GM21529 (cell line): ENCODE measurements around the gene DEPDC4.
A peak's percentile ranks its signal among the peaks of the same experiment; 100 is the strongest.
"Not testable (repeated sequence)": the region's sequence is repeated elsewhere in the genome, so short reads cannot be mapped to it uniquely, and the experiment has no call there.

ENCODE experiments used
- ATAC-seq: cut with Tn5 transposase; IDR thresholded peaks from one replicate; pipeline ENCODE4 v1.9.1; 2021; ENCODE audit not compliant: unreplicated experiment

The DEPDC4 gene

DNA sequence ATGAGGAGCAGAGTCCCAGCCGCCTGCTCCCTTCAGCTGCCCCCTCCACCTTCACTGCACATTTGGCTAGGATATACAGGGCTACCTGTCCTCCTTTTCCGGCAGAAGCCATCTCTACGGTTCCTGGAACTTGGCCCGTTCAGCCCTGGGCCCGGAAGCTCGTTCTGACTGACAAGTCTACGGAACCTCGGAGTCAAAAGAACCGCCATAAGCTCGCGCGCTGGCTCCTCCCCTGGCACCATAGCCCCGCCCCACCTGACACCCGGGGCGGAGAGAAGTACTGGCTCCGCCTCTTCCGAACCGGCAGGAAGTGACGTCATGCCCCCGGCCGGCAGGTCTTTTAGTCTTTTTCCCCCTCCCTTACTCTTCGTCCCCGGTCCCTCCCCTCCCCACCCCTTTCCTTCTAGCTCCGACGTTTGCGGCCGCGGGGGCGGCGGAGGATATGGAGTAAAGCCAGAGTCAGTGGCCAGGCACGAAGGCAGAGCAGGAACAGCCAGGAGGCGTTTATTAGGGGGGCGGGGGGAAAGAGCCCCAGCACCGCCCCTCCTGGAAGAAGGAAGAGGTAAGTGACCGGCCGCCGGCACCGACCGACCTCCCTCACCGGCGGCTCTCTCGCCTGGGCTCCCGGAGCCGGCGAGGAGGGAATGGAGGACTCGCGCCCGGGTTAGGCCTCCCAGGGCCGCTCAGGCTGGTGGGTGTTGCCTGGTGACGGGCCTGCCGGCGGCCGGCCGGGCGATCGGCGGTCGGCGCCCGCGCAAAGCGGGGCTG, at the start of gene DEPDC4, which contains the start of gene SCYL2:
Gene DEPDC4, minus strand, starts transcription at position 245 of the 768 bp plus-strand sequence. Its CDS starts 3 bp downstream, at position 242.
Gene SCYL2, plus strand, starts transcription at position 343 of the 768 bp plus-strand sequence. CDS start 15,794 bp downstream, outside the sequence.
- peak; percentile 90 for ATAC-seq

DNA sequence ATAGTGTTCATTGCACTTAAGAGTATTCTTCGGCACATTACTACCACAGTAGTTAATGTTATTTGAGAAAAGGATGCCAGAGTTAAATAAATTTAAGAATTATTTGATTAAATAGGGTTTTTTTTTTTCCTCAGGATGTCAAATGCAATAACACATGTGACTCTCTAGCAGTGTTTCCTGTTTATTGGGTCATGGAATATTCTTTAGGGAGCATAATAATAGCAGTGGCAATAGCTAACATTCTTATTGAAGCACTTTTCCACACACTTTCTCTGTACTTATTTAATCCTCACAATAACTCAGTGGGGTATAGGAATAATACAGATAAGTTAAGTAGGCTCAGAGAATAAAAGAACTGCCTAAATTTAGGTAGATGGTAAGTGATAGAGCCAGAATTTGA, 44.4 kb upstream of the DEPDC4 start:
- ATAC-seq, result no peak

- not testable (repeated sequence) for ATAC-seq
These were observed 41.3 kb upstream of the DEPDC4 start for GRCh38 chr12:100308138-100308537.

DNA sequence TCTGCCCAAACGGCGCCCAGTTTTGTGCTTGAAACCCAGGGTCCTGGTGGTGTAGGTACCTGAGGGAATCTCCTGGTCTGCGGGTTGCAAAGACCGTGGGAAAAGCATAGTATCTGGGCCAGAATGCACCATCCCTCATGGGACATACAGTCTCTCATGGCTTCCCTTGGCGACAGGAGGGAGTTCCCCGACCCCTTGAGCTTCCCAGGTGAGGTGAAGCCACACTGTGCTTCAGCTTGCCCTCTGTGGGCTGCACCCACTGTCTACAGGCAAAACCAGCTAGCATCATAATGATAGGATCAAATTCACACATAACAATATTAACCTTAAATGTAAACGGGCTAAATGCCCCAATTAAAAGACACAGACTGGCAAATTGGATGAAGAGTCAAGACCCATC, 37.5 kb upstream of the DEPDC4 start:
- ATAC-seq, result not testable (repeated sequence)

- no peak for ATAC-seq
These were observed 37.0 kb upstream of the DEPDC4 start for GRCh38 chr12:100303831-100304230.

DNA sequence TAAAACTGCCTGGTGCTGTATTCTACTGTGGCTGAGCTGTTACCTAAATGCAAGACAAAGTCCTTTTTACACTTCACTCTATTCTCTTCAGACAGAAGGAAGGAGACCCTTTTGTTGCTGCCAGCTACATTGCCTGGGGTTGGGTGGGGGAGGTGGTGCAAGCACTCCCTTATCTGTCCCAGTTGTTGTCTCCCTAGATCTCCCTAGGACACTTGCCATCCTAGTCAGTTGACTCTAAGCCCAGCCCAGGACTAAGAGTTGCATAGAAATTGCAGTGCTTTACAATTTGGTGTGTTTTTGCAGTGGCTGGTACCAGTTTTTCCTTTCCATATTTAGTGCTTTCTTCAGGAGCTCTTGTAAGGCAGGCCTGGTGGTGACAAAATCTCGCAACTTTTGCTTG, 35.2 kb upstream of the DEPDC4 start:
- ATAC-seq, result no peak

DNA sequence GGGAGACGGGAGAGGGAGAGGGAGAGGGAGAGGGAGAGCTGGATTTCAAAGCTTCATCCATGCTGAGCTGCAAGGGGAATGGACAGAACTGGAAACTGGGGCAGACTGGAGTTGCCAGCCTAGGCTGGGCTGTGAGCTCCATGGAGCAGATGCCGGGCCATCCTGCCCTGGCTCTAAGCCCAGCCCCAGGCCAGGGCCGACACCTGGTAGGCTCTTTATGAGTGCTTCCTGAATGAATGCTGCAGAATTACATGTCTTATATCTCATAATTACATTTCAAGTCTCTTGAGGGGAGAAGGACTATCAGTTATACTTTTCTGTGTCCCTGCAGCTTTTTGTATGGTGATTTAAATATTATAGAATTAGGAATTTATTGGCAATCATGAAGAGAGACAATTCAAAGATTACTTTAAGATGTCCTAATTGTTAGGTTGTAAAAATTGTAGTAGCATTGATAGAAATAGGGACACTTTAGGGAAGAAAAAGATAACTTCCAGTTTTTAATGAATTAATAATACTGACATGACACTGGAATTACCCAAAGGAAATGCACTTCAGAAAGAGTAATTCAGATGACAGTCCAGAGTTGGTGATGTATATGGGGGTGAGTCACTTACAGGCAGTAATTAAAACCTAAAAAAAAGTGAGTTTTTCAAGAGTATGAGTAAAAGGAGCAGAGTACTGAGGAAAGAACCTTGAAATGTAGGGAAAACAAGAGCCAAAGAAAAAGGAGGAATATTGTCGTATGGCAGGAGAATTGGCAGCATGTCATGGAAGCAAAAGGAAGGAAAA, 29.1 kb upstream of the DEPDC4 start:
- ATAC-seq, result no peak

GRCh38 chr12:100294366-100294765, 27.5 kb upstream of the DEPDC4 start:
- ATAC-seq, result not testable (repeated sequence)

DNA sequence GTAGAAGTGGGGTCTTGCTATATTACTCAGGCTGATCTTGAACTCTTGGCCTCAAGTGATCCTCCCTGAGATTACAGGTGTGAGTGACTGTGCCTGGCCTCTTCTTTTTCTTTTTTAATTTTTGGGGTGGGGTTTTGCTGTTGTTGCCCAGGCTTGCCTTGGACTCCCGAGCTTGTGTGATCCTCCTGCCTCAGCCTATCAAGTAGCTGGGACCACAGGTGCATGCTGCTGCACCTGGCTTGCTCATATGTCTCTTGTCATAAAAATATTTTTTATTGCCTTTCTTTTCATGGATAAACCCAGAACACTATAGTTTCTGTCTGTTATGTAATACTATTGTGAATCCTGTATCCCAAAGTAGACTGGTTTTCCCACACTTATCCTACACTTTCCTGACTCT, 26.1 kb upstream of the DEPDC4 start:
- ATAC-seq, result no peak

DNA sequence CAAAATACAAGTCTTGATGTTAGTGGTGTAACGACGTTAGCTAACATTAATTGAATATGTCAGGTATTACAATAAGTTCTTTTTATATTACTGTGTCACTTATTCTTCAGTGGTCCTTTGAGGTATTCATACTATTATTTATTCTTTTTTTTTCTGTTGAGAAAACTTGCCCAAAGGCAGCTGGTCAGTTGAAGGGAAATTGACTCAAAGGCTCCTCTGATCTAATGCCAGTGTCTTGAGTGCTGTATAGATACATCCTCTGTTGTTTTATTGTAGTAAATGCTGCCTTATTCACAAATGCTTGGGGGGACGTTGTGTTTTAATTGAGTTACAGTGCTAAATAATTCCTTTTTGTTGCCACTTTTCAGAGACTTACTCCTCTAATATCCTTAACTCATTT, 23.1 kb upstream of the DEPDC4 start:
- no peak for ATAC-seq

- no peak for ATAC-seq
These were observed 22.2 kb upstream of the DEPDC4 start for GRCh38 chr12:100289038-100289437.

- ATAC-seq, result not testable (repeated sequence)
These were observed 17.7 kb upstream of the DEPDC4 start for GRCh38 chr12:100284556-100284955.

- ATAC-seq, result no peak
These were observed 12.8 kb upstream of the DEPDC4 start for GRCh38 chr12:100279607-100280244.

DNA sequence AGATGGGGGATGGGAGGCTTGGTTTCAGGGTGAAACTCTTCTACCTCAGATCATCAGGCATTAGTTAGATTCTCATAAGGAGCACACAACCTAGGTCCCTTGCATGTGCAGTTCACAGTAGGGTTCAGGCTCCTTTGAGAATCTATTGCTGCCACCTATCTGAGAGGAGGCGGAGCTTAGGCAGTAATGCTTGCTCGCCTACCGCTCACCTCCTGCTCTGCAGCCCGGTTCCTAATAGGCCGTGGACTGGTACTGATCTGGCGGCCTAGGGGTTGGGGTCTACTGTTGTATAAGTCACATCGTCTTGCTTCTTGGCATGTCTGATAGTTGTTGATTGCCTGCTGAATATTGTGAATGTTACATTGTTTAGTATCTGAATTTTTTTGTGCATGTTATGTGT, 12.3 kb upstream of the DEPDC4 start:
- no peak for ATAC-seq

GRCh38 chr12:100274291-100274690, 7.4 kb upstream of the DEPDC4 start:
- no peak for ATAC-seq

DNA sequence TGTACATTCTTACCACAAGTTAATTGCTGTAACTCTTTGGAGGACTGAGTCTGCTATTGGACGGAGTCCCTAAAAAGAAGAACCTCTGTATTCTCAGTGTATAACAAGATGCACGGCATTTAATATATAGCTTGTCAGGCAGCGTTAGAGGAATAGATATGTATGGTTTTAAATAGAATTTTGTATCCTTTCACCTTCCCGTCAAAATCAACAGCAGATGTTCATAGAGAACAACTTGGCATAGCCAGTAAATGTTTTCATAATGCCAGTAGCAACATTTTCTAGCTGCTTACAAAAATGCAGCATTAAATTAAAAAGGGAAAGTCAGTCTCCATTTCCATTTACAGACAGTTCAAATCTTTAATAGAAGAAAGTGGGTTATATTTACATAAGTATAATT, 6.9 kb upstream of the DEPDC4 start:
- no peak for ATAC-seq

- no peak for ATAC-seq
These were observed 2.1 kb upstream of the DEPDC4 start for GRCh38 chr12:100268835-100269564.

GRCh38 chr12:100267603-100268281, 863 bp upstream of the DEPDC4 start:
- peak; percentile 22 for ATAC-seq

DNA sequence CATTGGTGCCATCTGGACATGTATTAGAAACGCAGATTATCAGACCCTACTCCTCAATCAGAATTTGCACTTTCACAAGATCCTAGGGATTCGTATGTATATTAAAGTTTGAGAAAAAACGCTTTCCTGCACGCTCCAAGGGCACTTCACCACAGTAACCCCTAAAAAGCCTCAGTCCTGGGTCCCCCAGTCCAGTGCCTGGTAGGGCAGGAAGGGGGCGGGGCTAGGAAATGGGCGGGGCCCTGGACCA, 369 bp downstream of the DEPDC4 start:
- ATAC-seq, result peak; percentile 84

DNA sequence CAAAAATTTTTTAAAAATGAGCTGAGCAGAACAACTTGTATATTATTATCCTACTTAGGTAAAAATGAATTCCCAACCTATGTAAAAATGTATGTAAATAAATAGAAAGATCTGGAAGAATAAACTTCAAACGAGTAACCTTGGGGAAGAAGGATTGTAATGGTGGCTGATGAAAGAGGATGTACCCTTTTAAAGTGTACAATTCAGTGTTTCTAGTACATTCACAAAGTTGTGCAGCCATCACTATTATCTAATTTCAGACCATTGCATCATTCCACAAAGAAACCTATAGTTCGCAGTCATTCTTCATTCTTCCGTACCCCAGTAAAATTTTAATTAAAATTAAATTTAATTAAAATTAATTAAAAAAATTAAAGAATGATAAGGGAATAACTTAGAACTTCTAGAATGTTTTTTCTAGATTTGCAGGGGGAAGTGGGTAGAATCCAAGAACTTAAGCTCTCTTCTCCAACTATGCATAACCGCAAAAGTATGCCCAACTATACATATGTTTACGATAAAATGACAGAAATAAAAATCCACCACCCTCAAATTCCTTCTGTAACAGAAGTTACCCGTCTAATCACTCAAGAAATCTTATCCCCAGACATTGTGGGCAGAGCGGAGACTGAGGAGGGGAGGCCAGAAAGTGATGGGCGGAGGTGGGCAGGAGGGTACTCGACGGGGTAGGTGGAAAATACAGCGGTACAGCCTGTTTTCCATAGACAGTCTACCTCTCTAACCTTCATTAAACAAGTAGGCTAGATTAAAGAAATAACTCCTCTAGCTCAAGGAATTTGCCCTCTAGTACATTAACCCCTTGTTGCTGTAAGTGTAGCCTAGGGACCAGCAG, 921 bp downstream of the DEPDC4 start:
- ATAC-seq, result peak; percentile 13
